Neural progenitor cell (in vitro differentiated cells): Measurements from ENCODE around the gene ABLIM2.

Experiments
- CTCF ChIP-seq: fragments of 200-600 bp; sonication (generic); IDR thresholded peaks from 2 replicates; pipeline ENCODE4 v1.5.1; 2017; ENCODE audit warnings: antibody characterized with exemption, mild to moderate bottlenecking
- EZH2 ChIP-seq: fragments of 200-600 bp; sonication (generic); IDR thresholded peaks from 2 replicates; pipeline ENCODE4 v1.6.1; 2017; ENCODE audit warnings: antibody characterized with exemption, mild to moderate bottlenecking, moderate library complexity
- EZH2phosphoT487 ChIP-seq: fragments of 200-600 bp; sonication (generic); IDR thresholded peaks from 2 replicates; pipeline ENCODE4 v1.6.1; 2017; ENCODE audit warnings: antibody characterized with exemption

GRCh38 chr4:8071766-8072165 lies 86.8 kb downstream of the ABLIM2 start:
- no peak for TF ChIP-seq CTCF
- no peak for TF ChIP-seq EZH2
- no peak for TF ChIP-seq EZH2phosphoT487
